ENCODE measurements around the gene HOXA13.

The HOXA13 gene

DNA sequence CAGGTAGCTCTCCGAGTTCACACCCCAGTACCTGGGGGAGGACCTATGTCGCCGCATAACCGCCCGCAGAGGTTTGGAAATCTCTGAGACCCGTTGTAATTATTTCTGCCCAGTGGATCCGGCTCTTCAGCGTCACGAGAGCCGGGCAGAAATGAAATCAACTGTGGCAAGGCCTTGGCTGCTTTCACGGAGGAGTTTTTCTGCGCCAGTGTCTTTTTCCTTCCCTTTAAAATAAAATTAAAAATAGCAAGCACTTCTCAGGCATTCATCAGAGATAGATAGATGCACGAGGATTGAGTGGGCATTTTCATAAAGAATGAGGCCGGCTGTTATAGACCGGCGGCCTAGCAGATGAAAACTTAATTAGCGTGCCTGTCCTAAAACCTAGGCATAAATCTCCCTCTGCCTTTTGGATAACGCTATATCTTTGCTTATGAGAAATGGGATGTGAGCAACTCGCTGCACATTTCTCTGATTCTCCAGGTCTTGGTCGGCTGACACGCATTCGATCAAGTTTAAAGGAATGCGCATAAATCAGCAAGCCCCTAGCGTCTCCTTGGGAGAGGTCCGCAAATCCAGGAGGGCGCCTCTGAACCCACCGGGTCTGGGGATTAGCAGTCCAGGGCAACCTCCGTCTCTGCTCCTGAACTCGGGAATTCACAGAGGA, 6.4 kb downstream of the HOXA13 start:
- DNase-seq (ENCODE audit: insufficient read length, low spot score) (no peak), FAIRE-seq (no peak)
- TF ChIP-seq, protein P1, sequence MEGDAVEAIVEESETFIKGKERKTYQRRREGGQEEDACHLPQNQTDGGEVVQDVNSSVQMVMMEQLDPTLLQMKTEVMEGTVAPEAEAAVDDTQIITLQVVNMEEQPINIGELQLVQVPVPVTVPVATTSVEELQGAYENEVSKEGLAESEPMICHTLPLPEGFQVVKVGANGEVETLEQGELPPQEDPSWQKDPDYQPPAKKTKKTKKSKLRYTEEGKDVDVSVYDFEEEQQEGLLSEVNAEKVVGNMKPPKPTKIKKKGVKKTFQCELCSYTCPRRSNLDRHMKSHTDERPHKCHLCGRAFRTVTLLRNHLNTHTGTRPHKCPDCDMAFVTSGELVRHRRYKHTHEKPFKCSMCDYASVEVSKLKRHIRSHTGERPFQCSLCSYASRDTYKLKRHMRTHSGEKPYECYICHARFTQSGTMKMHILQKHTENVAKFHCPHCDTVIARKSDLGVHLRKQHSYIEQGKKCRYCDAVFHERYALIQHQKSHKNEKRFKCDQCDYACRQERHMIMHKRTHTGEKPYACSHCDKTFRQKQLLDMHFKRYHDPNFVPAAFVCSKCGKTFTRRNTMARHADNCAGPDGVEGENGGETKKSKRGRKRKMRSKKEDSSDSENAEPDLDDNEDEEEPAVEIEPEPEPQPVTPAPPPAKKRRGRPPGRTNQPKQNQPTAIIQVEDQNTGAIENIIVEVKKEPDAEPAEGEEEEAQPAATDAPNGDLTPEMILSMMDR (IDR thresholded peaks at IDR 0.05; ENCODE audit: insufficient read depth, missing control alignments): no peak

- DNase-seq (ENCODE audit: insufficient read length, low spot score) (no peak), FAIRE-seq (no peak)
- TF ChIP-seq, protein P1 (IDR thresholded peaks at IDR 0.05; ENCODE audit: insufficient read depth, missing control alignments): no peak
These were observed 7.2 kb downstream of the HOXA13 start for GRCh38 chr7:27192546-27193334.

DNA sequence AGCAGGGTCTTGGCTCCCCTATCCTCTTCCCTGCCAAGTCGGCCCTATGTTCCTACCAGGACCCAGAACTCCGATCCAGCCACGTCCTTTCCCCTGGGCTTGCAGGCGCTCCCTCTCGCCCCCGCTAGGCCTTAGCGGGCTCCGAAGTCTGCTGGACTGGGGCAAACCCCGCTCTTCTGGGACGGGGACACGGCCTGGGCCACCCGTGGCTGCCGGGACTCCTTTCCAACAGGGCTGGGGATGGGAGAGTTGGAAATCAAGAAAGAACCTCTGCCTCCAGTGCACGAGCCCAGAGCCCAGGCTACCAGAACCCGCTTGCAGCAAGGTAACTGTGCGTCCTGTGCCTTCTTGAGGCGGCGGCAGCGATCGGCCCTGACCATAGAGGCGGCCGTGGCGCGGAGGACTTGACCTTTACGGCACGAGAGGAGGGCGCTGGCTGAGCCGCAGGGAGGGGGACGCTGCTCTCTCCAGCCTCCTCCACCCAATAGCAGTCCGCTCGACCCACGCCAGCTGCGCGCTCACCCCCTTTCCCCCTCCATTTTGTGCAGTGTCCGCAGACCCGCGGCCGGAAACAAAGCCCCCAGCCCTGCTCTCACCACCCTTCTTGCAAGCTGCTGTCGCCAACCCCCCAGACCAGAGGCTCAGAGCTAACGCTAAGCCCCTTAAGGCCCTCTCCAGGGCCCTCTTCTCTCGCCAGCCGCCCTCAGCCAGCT, 7.9 kb downstream of the HOXA13 start:
- FAIRE-seq: no peak
- TF ChIP-seq, protein P1 (IDR thresholded peaks at IDR 0.05; ENCODE audit: insufficient read depth, missing control alignments): no peak
- no peak for DNase-seq (ENCODE audit: insufficient read length, low spot score)

DNA sequence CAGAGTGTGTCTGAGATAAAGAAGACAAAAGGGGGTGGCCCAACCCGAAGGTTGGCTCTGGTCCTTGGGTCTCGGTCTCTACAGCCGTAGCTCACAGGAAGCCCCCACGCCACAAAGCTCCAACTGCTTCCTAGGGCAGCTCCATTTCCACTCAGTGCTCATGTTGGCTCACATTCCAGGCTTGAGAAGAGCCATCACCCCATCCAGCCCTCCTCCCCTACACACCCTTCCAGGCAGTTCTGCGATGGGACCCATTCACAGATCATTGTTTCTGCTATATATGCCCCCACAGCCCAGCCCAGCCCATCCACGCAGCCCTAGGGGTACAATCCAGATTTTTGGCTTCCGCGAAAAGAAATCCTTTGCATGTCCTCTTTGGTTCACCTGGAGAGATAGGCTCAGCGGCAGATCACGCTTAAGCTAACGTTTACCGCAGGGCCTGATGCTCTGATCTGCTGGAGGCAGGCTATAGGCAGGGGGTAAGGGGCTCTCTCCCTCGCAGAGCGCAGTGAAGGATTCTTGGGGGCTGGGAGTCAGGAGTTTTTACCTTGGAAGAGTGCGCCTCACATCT, 8.6 kb downstream of the HOXA13 start:
- FAIRE-seq (no peak), DNase-seq (ENCODE audit: insufficient read length, low spot score) (no peak)
- TF ChIP-seq, protein P1 (IDR thresholded peaks at IDR 0.05; ENCODE audit: insufficient read depth, missing control alignments): no peak

- FAIRE-seq (no peak), DNase-seq (ENCODE audit: insufficient read length, low spot score) (no peak)
- TF ChIP-seq, protein P1 (IDR thresholded peaks at IDR 0.05; ENCODE audit: insufficient read depth, missing control alignments): no peak
These were observed 9.7 kb downstream of the HOXA13 start for GRCh38 chr7:27189997-27190748.

DNA sequence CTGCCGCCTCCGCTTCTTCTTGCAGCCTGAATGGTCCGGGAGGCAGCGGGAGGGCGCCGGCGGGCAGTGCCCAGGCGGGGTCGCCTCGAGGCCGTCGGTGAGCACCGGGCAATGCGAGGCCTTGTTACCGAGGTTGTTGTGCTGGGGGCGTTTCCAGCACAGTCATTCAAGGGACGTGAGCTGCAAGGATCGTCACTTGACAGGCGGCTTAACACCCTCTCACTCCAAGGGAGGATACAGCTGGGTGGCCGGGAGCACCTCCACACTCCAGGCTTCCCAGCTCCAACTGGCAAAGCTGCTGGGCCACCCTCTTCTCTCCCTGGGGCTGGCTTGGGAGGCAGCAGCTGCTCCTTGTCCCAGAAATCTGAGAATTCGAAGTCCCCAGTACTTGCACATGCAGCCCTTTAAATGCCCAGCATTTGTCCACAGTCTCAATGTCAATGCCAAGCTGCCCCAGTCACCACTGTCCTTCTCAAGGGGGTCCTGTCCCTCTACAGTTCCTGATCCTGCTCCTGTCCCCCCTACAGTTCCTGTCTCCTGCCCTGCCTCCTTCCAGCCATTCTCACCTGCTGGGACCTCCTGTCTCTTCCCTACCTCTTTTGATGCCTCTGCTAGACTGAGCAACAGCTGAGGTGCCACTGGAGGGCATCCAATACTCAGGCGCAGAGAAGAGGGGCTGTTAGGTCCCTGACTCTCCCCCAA, 10.4 kb downstream of the HOXA13 start:
- DNase-seq (ENCODE audit: insufficient read length, low spot score): no peak
- TF ChIP-seq, protein P1 (IDR thresholded peaks at IDR 0.05; ENCODE audit: insufficient read depth, missing control alignments): no peak
- FAIRE-seq: no peak

All from D721Med (cell line).